GM18909 (cell line): Measurements from ENCODE around the gene COMMD7.

Source experiments
- ATAC-seq: cut with Tn5 transposase; IDR thresholded peaks from one replicate; pipeline ENCODE4 v1.9.1; 2021; ENCODE audit warnings: mild to moderate bottlenecking; ENCODE audit not compliant: unreplicated experiment, poor library complexity

COMMD7 gene

GRCh38 chr20:32682508-32682987 is 60.7 kb downstream of the COMMD7 start:
- no peak for ATAC-seq

DNA sequence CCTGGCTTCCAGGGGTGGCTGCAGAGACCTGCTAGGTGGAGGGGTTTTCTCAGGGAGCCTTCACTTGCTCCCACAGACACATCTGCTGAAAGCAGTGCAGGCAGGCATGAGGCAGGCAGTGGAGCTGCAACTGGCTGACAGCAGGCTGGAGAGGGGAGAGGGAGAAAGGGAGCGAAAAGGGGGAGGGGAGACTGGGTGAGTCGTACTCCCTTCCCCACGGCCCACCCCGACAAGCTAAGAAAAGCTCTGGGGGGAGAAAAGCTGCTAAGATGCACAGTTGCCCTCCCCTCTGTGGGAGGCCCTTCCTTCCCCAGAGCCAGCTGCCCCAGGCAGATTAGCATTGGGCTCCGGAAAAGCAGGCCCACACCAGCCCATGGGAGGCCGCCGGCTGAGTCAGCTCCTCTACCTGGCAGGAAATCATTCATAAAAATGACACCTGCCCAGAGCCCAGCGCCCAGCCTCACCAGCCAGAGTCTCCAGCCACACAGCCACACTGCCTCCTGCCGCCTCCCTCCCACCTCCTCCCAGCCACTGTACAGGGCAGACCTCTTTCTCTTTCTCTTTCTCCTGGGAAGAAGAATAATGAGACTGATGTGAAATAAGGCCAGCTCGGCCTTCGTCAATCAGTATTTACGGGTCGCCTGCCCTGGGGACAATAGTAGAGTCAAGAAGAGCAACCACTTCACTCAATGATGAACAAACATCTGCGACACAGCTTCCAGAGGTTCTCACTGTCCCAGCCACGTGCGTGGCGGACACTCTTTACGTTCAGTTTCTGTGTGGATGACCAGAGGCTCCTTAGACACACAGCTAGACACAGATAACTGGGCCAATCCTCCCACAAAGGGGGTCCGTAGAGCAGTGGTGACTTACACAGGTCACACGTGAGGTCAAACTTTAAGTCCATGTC is 61.8 kb downstream of the COMMD7 start:
- ATAC-seq: no peak

DNA sequence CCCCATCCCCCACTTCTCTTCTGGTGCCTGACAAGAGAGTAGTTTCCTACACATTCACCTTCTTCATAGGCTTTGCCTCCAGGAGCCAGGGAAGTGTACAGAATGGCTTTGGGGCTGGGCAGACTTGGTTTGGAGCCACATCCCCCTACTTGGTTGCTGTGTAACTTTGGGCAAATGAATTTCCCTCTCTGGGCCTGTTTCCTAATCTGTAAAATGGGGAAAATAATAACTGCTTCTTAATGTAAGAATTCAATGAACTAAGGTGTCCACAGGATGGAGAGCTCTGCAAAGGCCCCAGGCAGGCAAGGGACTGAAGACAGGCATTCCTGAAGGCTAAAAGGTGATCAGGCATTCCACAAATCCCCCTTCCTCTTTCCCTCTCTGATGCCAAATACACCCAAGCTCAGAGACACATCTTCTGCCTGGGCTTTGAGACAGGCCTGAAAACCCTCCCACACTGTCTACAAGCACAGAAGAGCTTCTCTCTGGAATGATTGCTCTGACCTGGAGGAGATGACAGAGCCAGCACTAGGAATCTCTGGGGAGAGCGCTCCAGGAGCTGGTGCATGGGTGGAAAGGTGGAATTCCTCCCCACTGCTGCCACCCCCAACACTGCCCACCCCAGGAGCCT is 62.6 kb downstream of the COMMD7 start:
- ATAC-seq: no peak

DNA sequence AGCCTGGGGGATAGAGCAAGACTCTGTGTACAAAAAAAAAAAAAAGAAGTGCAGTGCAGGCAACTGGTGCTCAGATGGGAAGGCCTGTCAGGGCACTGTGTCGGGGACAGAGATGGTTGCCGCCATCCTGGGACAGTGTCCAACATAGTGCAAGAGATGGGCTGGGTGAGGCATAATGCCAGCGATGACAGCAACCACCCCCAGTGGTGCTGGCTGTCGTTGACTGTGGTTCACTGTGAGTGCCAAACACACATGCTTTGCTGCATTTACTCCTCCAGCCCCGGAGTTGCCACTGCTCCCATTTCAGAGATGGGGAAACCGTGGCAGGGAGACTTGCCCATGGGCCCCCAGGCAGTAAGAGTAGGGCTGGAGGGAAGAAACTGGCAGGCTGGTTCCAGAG is 64.3 kb downstream of the COMMD7 start:
- no peak for ATAC-seq

- ATAC-seq: no peak
Observed at GRCh38 chr20:32675223-32675975, 67.9 kb downstream of the COMMD7 start.

GRCh38 chr20:32674362-32674789 is 68.9 kb downstream of the COMMD7 start:
- no peak for ATAC-seq

DNA sequence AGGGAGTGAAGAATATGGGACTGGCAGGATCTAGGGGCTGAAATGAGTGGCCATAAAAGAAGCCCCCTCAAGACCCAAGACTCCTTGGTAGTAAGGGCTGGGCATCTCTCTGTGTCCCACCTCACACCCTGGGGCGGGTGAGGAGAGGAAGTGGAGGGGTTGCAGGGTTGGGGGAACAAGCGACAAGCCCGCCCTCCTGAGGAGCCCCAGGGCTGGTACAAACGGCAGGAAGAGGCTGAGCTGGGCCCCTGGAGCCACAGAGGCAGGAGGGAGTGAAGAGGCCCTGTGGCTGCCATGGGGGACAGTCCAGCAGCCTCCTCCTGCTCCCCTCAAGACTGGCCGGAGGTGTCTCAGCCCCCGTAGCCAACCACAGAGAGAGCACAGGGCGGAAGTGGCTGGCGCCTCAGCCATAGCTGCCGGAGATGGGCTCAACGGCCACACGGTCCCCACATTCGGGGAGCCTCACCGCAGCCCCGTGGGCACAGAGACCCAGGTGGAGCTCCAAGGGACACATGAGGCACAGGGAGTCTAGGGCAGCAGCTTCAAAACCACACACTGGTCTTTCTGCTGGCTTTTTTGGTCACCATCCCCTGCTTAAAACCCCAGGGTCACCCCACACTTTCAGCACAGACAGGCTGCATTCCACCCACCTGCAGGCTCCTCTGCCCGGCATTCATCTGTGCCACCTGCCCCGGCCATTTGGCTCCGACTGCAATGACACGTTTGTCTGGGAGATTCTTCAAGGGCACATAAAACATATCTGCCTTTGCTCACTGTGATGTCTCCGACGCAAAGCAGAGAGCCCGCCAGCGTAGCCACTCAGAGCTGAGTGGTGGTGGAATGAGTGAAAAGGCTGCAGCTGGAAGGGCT is 70.0 kb downstream of the COMMD7 start:
- peak; percentile 61 for ATAC-seq

GRCh38 chr20:32672394-32672981 is 70.8 kb downstream of the COMMD7 start:
- peak; percentile 23 for ATAC-seq

GRCh38 chr20:32670773-32671455 is 72.4 kb downstream of the COMMD7 start:
- no peak for ATAC-seq

GRCh38 chr20:32667027-32667426 is 76.2 kb downstream of the COMMD7 start:
- no peak for ATAC-seq

DNA sequence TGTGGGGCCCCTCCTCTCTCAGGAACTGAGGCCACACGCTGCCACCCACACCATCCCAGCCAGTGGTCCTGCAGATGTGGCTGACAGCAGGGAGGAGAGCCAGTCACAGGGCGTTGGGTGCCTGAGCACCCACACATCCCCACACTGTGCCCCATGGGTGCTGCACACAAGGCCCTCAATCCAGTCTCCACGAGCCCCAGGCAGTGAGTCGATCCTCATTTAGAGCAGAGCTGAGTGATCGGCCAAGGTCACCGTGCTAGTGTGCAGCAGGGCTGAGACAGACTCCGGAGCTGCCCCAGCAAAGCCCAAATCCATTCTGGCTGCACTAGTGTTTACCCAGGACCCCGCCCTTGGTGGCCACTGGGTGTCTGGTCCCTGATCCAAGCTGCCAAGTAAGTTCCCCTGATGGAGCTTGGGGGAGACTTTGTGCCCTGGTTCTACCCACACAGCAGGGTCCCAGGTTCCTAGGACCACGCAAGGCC is 78.5 kb downstream of the COMMD7 start:
- no peak for ATAC-seq

GRCh38 chr20:32664012-32664677 is 79.1 kb downstream of the COMMD7 start:
- no peak for ATAC-seq

GRCh38 chr20:32663335-32664011 is 79.8 kb downstream of the COMMD7 start:
- no peak for ATAC-seq

- no peak for ATAC-seq
Observed at GRCh38 chr20:32661820-32662528, 81.3 kb downstream of the COMMD7 start.

GRCh38 chr20:32660661-32661060 is 82.6 kb downstream of the COMMD7 start:
- ATAC-seq: no peak

DNA sequence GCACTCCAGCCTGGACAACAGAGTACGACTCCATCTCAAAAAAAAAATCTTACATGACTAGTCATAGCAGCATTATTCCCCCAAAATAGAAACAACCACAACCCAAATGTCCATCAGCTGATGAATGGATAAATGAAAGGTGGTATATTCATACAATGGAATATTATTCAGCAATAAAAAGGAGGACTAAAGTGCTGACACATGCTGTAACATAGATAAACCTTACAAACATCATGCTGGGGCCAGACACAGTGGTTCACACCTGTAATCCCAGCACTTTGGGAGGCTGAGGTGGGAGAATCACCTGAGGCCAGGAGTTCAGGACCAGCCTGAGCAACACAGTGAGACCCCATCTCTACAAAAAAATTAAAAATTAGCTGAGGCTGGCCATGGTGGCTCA is 86.4 kb downstream of the COMMD7 start:
- ATAC-seq: no peak

- no peak for ATAC-seq
Observed at GRCh38 chr20:32655903-32656512, 87.3 kb downstream of the COMMD7 start.
